DOHH2 (cell line): ENCODE results near the gene TOB2.

Experiments
- H3F3A ChIP-seq: fragments of 200-600 bp; sonication (generic), shearing (Covaris generic); 2 replicates; pipeline ENCODE4 v1.6.0; 2016; ENCODE audit warnings: antibody characterized with exemption, mild to moderate bottlenecking; ENCODE audit not compliant: control insufficient read depth, insufficient read depth
- H3K27ac ChIP-seq: fragments of 200-600 bp; sonication (generic); 2 replicates; pipeline ENCODE4 v1.5.1; 2014; ENCODE audit warnings: low read depth, mild to moderate bottlenecking, low read length, moderate library complexity
- H3K27me3 ChIP-seq: fragments of 200-600 bp; sonication (generic); 2 replicates; pipeline ENCODE4 v1.6.1; 2014; ENCODE audit warnings: mild to moderate bottlenecking, low read length, mixed read lengths; ENCODE audit not compliant: control insufficient read depth
- H3K36me3 ChIP-seq: fragments of 200-600 bp; sonication (generic); 2 replicates; pipeline ENCODE4 v1.6.1; 2014; ENCODE audit warnings: mild to moderate bottlenecking, low read length, moderate library complexity, mixed read lengths; ENCODE audit not compliant: control insufficient read depth
- H3K4me1 ChIP-seq: fragments of 200-600 bp; sonication (generic); 2 replicates; pipeline ENCODE4 v1.6.1; 2014; ENCODE audit warnings: mild to moderate bottlenecking, low read length, mixed read lengths; ENCODE audit not compliant: control insufficient read depth
- H3K4me2 ChIP-seq: fragments of 200-600 bp; sonication (generic); 2 replicates; pipeline ENCODE4 v1.6.0; 2014; ENCODE audit warnings: mild to moderate bottlenecking, low read length, moderate library complexity
- H3K4me3 ChIP-seq: fragments of 200-600 bp; sonication (generic); 2 replicates; pipeline ENCODE4 v1.5.1; 2014; ENCODE audit warnings: mild to moderate bottlenecking, low read length, mixed read lengths
- H3K79me2 ChIP-seq: fragments of 200-600 bp; sonication (generic); 2 replicates; pipeline ENCODE4 v1.6.1; 2014; ENCODE audit warnings: mild to moderate bottlenecking, low read length, mixed read lengths; ENCODE audit not compliant: control insufficient read depth
- H3K9me2 ChIP-seq: fragments of 200-600 bp; sonication (generic); replicated peaks from 2 replicates; pipeline ENCODE4 v1.6.1; 2014; ENCODE audit warnings: mild to moderate bottlenecking, low read length, mixed read lengths; ENCODE audit not compliant: control insufficient read depth
- H3K9me3 ChIP-seq: fragments of 200-600 bp; sonication (generic); 2 replicates; pipeline ENCODE4 v1.6.1; 2014; ENCODE audit warnings: antibody characterized with exemption, low read length, mixed read lengths; ENCODE audit not compliant: control insufficient read depth, insufficient read depth
- H4K20me1 ChIP-seq: fragments of 200-600 bp; sonication (generic); 2 replicates; pipeline ENCODE4 v1.6.0; 2014; ENCODE audit warnings: low read depth, mild to moderate bottlenecking, antibody characterized with exemption, low read length, moderate library complexity; ENCODE audit not compliant: control insufficient read depth, insufficient read depth
- EZH2phosphoT487 ChIP-seq: fragments of 200-600 bp; sonication (generic); IDR thresholded peaks from 2 replicates; pipeline ENCODE4 v1.6.1; 2017; ENCODE audit warnings: borderline replicate concordance, mild to moderate bottlenecking, antibody characterized with exemption, low read length, moderate library complexity, mixed read lengths
- TF ChIP-seq, protein P1 (sequence below): fragments of 200-600 bp; sonication (generic); IDR thresholded peaks from one replicate; pipeline ENCODE4 v1.5.1; 2014; ENCODE audit warnings: antibody characterized with exemption, mild to moderate bottlenecking, low read depth, low read length; ENCODE audit not compliant: poor library complexity, severe bottlenecking

TOB2 gene

GRCh38 chr22:41448189-41448808 lies 1.7 kb upstream of the TOB2 start:
- no peaks in the 10 kb centered on the region for H3K27me3 ChIP-seq
- peaks cover 43% of the 10 kb centered on the region for H3K36me3 ChIP-seq
- no peaks in the 10 kb centered on the region for H4K20me1 ChIP-seq
- H3K9me2 ChIP-seq, result no peaks in the 10 kb centered on the region
- peaks cover 45% of the 10 kb centered on the region for H3K79me2 ChIP-seq
- peaks cover 25% of the 10 kb centered on the region for H3F3A ChIP-seq
- TF ChIP-seq EZH2phosphoT487, result no peak
- TF ChIP-seq, protein P1, sequence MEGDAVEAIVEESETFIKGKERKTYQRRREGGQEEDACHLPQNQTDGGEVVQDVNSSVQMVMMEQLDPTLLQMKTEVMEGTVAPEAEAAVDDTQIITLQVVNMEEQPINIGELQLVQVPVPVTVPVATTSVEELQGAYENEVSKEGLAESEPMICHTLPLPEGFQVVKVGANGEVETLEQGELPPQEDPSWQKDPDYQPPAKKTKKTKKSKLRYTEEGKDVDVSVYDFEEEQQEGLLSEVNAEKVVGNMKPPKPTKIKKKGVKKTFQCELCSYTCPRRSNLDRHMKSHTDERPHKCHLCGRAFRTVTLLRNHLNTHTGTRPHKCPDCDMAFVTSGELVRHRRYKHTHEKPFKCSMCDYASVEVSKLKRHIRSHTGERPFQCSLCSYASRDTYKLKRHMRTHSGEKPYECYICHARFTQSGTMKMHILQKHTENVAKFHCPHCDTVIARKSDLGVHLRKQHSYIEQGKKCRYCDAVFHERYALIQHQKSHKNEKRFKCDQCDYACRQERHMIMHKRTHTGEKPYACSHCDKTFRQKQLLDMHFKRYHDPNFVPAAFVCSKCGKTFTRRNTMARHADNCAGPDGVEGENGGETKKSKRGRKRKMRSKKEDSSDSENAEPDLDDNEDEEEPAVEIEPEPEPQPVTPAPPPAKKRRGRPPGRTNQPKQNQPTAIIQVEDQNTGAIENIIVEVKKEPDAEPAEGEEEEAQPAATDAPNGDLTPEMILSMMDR, result no peak
- H3K4me1 ChIP-seq, result peaks cover 30% of the 10 kb centered on the region
- no peaks in the 10 kb centered on the region for H3K9me3 ChIP-seq
- peak overlapping the region; percentile 86 for H3K4me3 ChIP-seq
- peak overlapping the region; percentile 95 for H3K4me2 ChIP-seq
- H3K27ac ChIP-seq, result peak overlapping the region; percentile 94

DNA sequence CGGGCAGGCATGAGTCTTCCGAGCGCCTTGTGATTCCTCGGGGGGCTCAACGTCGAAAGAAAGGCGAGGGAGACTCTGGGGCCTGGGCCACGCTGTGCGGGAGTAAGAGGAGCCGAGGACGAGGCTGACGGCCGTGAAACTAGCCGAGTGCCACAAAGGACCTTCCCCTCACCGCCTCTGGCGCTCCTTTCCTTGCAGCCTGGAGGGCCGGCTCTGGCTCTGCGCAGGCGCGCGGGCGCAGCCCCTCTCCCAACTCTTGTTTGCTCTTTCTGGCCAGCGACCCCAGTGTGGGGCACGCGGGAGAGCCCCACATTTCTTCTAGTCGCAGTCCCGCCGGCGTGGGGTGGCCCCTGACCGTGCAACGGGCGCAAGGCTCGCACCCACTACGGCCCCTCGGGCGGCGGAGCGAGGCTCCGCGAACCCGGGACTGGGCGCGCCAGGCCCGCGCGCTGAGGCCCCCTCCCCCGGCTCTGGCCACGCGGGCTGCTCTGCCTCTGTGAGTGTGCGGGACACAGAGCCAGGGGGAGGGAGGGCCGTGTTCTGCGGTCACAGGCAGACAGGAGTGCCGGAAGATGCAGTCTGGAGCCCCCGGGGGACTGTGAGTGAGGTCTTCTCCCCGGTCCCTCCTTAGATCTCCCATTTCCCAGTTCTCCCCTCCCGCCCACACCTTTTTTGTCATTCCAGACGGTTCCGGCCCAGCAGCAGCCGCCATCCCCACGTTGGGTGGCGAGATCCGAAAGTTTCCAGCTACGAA lies 1.0 kb upstream of the TOB2 start:
- H3K4me3 ChIP-seq, result peak overlapping the region; percentile 86
- H3K4me2 ChIP-seq, result peak overlapping the region; percentile 95
- H3K27ac ChIP-seq, result peak overlapping the region; percentile 94
- H4K20me1 ChIP-seq, result no peaks in the 10 kb centered on the region
- H3K9me2 ChIP-seq, result no peaks in the 10 kb centered on the region
- no peaks in the 10 kb centered on the region for H3K27me3 ChIP-seq
- H3K9me3 ChIP-seq, result no peaks in the 10 kb centered on the region
- peaks cover 33% of the 10 kb centered on the region for H3K4me1 ChIP-seq
- peaks cover 52% of the 10 kb centered on the region for H3K79me2 ChIP-seq
- H3F3A ChIP-seq, result peaks cover 27% of the 10 kb centered on the region
- no peak for TF ChIP-seq EZH2phosphoT487
- TF ChIP-seq, protein P1, result no peak
- H3K36me3 ChIP-seq, result peaks cover 50% of the 10 kb centered on the region

GRCh38 chr22:41446057-41446501 lies 522 bp downstream of the TOB2 start:
- no peaks in the 10 kb centered on the region for H3K9me2 ChIP-seq
- H3K4me1 ChIP-seq, result peaks cover 33% of the 10 kb centered on the region
- peaks cover 66% of the 10 kb centered on the region for H3K79me2 ChIP-seq

More at GRCh38 chr22:41446057-41446501, 522 bp downstream of the TOB2 start:
- Histone ChIP-seq H3K27me3 (no peaks in the 10 kb centered on the region), H3K4me3 (peak overlapping the region; percentile 86), H3K4me2 (peak overlapping the region; percentile 95), H3K36me3 (peaks cover 60% of the 10 kb centered on the region), H3K9me3 (no peaks in the 10 kb centered on the region), H4K20me1 (no peaks in the 10 kb centered on the region), H3F3A (peaks cover 24% of the 10 kb centered on the region), H3K27ac (peak overlapping the region; percentile 94)
- TF ChIP-seq, protein P1, result no peak
- TF ChIP-seq EZH2phosphoT487, result no peak
